NCI-H69 (cell line): ENCODE results near the gene RBPMS2.
"Not testable (repeated sequence)": the region's sequence is repeated elsewhere in the genome, so short reads cannot be mapped to it uniquely, and the experiment has no call there.

Source experiments
- DNase-seq: peaks from one replicate; lab custom pipeline; 2025; lab: John Stamatoyannopoulos, UW

Gene RBPMS2

GRCh38 chr15:64775551-64776401 is at the start of gene RBPMS2:
TSS of gene RBPMS2 (minus strand) at chr15:64775589. CDS start at chr15:64775319, 270 bp downstream.
- peak; percentile 69 for DNase-seq

DNA sequence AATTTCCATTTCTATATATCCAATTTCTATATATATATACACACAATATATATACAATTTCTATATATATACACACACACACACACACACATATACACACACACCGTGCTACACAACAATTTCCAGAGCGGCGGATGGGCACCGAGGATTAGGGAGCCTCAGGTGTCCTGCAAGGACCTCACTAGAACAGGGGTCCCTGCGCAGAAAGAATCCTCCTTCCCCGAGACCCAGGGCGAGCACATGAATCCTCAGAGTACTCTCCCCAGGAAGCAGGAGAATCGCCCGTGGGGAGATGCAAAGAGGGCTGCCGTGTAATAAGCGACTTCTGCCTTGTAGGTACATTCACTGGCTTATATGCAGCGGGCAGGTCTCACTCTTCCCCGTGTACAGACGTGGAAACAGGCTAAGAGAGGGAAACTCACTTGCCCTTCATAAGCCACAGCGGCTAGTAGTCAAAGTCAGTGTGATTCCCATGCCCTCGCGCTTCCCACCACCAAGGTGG is 49.6 kb upstream of the RBPMS2 start:
- peak; percentile 76 for DNase-seq

GRCh38 chr15:64816452-64816851 is 41.1 kb upstream of the RBPMS2 start:
- DNase-seq: no peak

GRCh38 chr15:64814965-64815364 is 39.6 kb upstream of the RBPMS2 start:
- not testable (repeated sequence) for DNase-seq

- DNase-seq: not testable (repeated sequence)
These were observed 38.9 kb upstream of the RBPMS2 start for GRCh38 chr15:64814283-64814682.

DNA sequence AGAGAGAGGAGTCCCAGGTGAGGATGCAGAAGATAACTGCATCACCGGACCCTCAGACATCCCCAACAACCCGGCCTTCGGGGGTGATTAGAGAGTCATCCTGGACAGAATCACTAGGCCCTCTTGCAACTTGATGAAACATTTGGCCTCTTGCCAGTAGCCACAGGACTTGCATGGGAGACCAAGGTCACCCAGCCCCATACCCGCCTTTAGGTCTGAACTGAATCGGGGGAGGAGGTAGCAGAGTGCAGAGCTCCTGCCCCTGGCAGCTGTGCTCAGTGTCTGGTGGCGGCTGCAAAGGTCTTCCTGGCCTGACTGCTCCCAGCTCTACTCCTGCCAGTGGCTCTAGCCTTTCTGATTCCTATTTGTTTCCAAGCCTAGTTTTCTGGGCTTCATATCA is 37.7 kb upstream of the RBPMS2 start:
- DNase-seq: peak; percentile 62

- peak; percentile 25 for DNase-seq
These were observed 35.3 kb upstream of the RBPMS2 start for GRCh38 chr15:64810497-64811326.

DNA sequence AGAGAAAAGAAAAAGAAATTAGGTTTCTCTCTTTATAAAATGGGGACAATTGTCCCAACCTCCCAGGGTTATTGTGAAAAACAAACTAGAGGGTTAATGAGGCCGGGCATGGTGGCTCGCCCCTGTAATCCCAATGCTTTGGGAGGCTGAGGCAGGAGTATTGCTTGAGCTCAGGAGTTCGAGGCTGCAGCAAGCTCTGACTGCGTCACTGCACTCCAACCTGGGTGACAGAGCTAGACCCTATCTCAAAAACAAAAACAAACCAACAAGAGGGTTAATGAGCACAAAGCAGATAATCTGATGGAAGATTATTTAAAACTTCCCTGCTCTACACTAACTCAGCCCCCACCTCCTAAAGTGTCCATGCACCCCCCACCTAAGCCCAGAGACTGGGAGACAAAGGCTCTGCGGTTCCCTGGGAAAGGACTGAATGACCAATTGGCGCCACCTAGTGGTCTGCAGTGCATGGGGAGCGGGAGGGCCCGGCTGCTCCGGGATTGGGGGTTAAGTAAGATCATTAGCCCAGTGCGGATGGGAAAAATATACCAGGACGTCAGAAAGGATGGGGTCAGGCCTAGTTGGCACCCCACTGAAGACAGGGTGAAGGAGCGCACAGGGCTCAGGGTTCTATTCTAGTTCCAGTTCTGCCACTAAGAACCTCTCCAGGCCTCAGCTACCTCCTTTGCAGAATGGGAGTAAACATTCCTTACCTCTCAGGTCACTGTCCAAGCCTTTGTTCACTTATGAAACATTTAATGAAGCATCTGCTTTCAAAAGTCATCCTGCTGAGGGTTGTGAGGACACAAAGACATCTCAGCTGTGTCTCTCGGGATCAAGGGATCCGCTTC is 34.5 kb upstream of the RBPMS2 start:
- peak; percentile 84 for DNase-seq

DNA sequence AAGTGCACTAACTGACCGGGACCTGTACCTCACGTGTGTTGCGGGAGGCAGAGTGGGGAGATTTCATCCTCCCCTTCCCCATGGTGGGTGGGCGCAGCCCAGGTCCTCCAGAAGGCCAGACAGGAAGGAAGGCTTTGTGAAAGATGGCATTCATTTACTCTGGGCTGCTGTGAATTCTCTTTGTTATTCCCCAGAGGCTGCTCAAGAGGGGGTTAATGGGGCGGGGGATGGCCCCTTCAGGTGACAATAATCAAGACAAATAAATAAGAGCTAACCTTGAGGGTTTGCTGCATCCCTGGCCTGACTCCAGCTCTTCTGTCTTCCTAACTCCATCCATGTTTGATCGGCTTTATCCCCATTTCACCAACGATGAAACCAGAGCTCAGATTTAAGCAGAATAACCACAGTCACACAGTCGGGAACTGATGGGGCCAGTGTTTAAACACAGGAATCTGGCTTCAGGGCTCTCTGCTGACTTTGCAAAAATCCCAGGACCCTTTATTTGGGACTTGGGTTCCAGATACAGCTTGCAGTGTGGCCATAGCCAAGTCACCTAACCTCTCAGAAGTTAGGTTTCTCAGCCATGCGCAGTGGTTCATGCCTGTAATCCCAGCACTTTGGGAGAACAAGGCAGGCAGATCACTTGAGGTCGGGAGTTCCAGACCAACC is 33.5 kb upstream of the RBPMS2 start:
- DNase-seq: peak; percentile 28

- no peak for DNase-seq
These were observed 32.4 kb upstream of the RBPMS2 start for GRCh38 chr15:64807751-64808222.

DNA sequence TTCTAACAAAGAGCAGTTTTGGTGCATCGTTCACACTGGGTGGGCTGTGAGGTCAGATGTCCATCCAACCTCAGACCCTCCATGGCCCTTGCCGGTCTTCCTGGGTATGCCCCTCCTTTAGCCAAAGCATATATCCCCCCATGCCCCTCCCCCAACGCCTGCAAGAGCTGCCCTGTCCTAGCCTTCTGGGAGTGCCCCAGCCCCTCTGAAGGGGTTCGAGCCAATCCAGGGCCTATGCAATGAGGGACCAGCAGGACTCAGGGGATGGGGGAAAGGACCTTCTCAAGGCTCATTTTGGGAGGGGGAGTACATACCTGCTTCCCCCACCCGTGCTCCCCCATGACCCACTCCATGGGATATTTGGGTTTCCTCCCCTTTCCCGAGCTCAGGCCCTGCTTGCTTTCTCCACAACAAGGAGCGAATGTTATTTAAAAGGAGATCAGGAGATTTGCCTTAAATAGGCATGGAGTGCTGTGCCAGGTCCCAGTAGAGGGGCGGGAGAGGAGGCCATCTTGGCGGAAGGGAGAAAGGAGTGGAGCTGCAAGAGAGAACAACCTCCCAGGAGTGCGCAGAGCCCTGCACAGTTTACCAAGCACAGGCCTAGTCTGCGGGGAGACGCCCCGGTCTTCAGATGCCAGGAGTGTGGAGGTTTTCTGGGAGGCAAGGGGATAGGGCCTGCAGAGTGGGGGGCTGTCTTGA is 31.8 kb upstream of the RBPMS2 start:
- DNase-seq: no peak

GRCh38 chr15:64806509-64806908 is 31.1 kb upstream of the RBPMS2 start:
- DNase-seq: no peak

DNA sequence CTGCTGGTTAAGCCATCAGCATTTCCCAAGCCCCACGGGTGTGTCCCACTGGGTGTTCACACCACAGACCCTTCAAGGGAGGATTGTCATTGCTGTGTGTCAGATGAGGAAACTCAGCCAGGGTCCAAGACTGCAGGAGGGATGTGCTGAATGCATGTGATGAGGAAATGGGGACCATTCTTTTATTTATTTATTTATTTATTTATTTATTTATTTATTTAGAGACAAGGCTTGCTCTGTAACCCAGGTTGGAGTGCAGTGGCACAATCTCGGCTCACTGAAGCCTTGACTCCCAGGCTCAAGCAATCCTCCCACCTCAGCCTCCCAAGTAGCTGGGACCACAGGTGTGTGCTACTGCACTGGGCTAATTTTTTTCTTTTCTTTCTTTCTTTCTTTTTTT is 29.2 kb upstream of the RBPMS2 start:
- DNase-seq: no peak

- no peak for DNase-seq
These were observed 28.1 kb upstream of the RBPMS2 start for GRCh38 chr15:64803526-64803925.

GRCh38 chr15:64800476-64800875 is 25.1 kb upstream of the RBPMS2 start:
- DNase-seq: no peak

- not testable (repeated sequence) for DNase-seq
These were observed 23.5 kb upstream of the RBPMS2 start for GRCh38 chr15:64798905-64799304.

GRCh38 chr15:64795921-64796320 is 20.5 kb upstream of the RBPMS2 start:
- not testable (repeated sequence) for DNase-seq

DNA sequence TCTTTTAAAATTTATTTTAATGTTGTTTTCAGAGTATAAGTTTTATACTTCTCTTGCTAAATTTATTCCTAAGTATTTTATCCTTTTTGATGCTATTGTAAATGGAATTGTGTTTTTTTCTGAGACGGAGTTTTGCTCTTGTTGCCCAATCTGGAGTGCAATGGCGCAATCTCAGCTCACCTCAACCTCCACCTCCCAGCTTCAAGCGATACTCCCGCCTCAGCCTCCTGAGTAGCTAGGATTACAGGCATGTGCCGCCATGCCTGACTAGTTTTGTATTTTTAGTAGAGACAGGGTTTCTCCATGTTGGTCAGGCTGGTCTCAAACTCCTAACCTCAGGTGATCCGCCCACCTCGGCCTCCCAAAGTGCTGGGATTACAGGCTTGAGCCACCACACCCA is 19.9 kb upstream of the RBPMS2 start:
- DNase-seq: not testable (repeated sequence)

GRCh38 chr15:64792282-64792681 is 16.9 kb upstream of the RBPMS2 start:
- DNase-seq: peak; percentile 28

- DNase-seq: no peak
These were observed 16.0 kb upstream of the RBPMS2 start for GRCh38 chr15:64791401-64791800.
